HG02981 (cell line): ENCODE results near the gene RAB17.
A peak's percentile ranks its signal among the peaks of the same experiment; 100 is the strongest.

Experiments
- ATAC-seq: cut with Tn5 transposase; IDR thresholded peaks from one replicate; pipeline ENCODE4 v1.9.1; 2021; ENCODE audit warnings: mild to moderate bottlenecking, moderate library complexity; ENCODE audit not compliant: unreplicated experiment

Gene RAB17

GRCh38 chr2:237540223-237540775 lies 50.2 kb downstream of the RAB17 start:
- no peak for ATAC-seq

- no peak for ATAC-seq
Measured at GRCh38 chr2:237539681-237540080, 50.9 kb downstream of the RAB17 start.

GRCh38 chr2:237538901-237539300 lies 51.6 kb downstream of the RAB17 start:
- no peak for ATAC-seq

- ATAC-seq, result no peak
Measured at GRCh38 chr2:237538001-237538720, 52.4 kb downstream of the RAB17 start.

GRCh38 chr2:237536617-237537016 lies 53.9 kb downstream of the RAB17 start:
- no peak for ATAC-seq

GRCh38 chr2:237536083-237536415 lies 54.5 kb downstream of the RAB17 start:
- ATAC-seq, result no peak

- ATAC-seq, result no peak
Measured at GRCh38 chr2:237535385-237536082, 55.0 kb downstream of the RAB17 start.

GRCh38 chr2:237534380-237534779 lies 56.2 kb downstream of the RAB17 start:
- no peak for ATAC-seq

- ATAC-seq, result no peak
Measured at GRCh38 chr2:237533668-237534161, 56.8 kb downstream of the RAB17 start.

- no peak for ATAC-seq
Measured at GRCh38 chr2:237532160-237532559, 58.4 kb downstream of the RAB17 start.

- ATAC-seq, result no peak
Measured at GRCh38 chr2:237530472-237531433, 59.8 kb downstream of the RAB17 start.

GRCh38 chr2:237529452-237530402 lies 60.8 kb downstream of the RAB17 start:
- peak; percentile 87 for ATAC-seq

GRCh38 chr2:237527766-237528165 lies 62.8 kb downstream of the RAB17 start:
- no peak for ATAC-seq

- no peak for ATAC-seq
Measured at GRCh38 chr2:237527233-237527632, 63.3 kb downstream of the RAB17 start.

GRCh38 chr2:237525559-237526157 lies 64.9 kb downstream of the RAB17 start:
- no peak for ATAC-seq

- ATAC-seq, result no peak
Measured at GRCh38 chr2:237524631-237525030, 65.9 kb downstream of the RAB17 start.
